ENCODE data around the gene DNAH8.
"Not testable (repeated sequence)": the region's sequence is repeated elsewhere in the genome, so short reads cannot be mapped to it uniquely, and the experiment has no call there.

The DNAH8 gene

DNA sequence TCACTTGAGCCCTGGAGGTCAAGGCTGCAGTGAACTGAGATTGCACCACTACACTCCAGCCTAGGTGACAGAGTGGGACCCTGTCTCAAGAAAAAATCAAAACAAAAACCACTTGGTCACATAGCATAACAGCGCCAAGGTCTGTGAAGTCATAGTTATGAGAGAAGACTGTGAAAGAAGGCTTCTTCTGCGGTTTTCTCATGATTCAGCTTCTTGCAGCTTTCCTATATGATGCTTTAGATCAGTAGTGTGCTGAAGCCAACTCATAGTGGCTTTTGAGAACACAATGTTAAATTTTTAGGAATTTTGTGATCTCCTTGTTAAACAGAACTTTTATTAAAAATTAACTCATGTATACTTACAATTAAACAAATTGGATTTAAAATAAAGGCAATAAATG, 197.3 kb downstream of the DNAH8 start:
- no peak for DNase-seq

DNA sequence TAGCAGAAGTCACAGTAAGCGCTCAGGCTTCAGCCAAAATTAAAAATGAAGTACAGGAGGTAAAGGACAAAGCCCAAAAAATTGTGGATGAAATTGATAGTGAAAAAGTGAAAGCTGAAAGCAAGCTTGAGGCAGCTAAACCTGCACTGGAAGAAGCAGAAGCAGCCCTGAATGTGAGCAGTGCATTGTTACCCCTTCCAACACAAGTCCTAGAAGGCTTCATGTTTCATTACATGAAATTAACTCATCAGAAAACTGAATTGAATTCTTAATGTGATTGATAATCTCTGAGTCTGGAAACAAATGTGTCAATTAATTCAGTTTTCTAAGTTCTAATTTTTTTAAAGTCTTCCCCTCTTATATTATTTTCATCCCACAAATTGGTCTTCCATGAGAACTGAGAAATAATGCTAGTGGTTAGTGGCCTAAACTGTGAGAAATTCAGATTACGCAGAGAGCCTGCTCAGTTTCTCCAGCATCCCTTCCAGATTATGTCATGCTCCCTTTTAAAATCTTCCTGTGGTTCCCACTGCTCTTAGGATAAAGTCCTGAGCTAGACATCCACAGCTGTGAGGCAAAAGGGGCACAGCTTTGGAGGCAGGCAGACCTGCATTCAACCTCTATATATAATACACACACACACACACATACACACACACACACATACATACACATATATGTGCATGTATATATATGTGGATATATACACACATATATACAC, 200.3 kb downstream of the DNAH8 start:
- DNase-seq, result no peak

DNA sequence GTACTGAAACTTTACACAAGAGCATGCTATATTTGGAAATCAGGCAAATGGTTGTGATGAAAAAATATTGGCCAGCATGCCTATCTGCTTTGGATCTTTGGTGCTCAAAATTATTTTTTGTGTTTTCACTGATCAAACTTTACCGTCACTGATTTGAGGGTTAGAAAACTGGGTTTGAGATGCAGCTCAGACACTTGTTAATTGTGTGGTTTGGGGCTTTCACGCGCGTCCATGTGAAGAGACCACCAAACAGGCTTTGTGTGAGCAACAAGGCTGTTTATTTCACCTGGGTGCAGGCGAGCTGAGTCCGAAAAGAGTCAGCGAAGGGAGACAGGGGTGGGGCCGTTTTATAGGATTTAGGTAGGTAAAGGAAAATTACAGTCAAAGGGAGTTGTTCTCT, 206.4 kb downstream of the DNAH8 start:
- not testable (repeated sequence) for DNase-seq

DNA sequence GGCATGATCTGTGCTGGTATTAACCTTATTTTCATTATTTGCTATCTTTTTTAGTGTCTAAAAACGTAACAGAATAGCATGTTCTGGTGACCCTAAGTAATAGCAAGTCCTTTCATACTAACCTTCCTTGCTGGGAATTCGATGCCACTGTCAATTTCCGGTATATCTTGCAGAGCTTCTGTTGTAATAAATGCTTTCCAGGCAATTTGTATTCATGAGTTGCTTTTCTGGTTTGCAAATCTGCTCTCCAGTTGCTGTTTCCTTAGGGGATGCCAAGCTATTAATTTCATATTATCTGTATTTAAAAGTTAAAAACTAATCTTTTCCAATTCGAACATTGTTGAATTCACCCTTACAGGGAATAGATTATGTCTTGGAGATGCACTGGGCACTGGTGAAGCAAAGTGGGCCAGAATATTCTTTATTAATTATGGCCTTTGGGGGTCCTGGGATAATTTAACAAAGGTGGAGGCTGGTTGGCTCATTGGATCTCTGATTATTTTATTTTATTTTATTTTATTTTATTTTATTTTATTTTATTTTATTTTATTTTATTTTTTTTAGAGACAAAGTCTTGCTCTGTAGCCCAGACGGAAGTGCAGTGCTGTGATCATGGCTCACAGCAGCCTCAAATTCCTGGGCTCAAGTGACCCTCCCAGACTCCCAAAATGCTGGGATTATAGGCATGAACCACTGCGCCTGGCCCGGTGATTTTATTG, 209.8 kb downstream of the DNAH8 start:
- DNase-seq, result no peak

DNA sequence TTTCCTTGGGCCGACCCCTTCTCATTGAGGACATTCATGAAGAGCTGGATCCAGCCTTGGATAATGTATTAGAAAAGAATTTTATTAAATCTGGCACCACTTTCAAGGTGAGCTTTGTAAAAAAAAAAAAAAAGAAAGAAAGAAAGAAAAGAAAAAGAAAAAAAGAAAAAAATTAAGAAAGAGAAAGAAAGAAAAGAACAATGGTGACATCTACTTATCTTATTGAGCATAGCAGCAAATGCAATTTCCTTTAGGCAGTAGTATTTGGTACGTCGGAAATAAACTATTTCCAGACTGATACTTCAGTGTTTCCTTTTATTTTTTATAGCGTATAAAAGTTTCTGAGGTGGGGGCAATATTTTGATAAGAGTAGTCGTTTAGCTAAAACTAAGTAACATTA, 214.4 kb downstream of the DNAH8 start:
- no peak for DNase-seq

DNA sequence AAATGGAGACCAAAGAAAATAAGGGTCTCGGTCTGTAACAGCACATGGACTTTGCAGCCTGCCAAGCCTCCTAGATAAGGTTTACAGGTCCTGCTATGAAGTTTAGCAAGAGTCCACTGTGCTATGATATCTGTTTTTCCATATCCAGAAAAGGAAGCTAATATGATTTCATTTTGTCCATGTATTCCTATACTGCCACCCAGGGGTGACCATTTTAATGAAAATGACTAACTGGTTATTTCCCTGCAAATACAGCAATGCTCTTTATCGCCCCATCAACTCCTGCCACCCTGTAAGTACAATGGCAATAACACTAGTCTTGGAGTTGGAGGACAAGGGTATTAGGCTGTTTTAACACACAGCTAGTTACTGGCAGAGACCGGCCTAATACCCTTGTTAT, 218.3 kb downstream of the DNAH8 start:
- DNase-seq, result no peak

DNA sequence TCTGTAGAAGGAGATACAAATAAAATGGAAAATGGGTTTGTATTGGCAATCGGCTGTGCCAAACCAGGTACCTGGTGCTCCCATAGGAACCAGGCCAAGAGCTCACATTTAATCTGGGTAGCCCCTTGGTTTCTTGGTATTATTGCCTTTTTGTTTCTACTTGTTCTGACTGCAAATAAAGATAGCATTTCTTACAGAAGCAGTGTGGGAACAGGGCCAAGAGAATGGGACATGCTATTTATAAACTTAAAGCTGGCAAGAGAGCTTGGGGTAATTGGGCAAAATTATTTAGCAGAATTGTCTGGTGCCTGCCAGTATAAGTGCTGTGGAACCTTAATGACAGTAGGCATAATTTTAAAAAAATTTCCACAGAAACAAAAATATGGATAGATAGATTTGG, 219.9 kb downstream of the DNAH8 start:
- no peak for DNase-seq

DNA sequence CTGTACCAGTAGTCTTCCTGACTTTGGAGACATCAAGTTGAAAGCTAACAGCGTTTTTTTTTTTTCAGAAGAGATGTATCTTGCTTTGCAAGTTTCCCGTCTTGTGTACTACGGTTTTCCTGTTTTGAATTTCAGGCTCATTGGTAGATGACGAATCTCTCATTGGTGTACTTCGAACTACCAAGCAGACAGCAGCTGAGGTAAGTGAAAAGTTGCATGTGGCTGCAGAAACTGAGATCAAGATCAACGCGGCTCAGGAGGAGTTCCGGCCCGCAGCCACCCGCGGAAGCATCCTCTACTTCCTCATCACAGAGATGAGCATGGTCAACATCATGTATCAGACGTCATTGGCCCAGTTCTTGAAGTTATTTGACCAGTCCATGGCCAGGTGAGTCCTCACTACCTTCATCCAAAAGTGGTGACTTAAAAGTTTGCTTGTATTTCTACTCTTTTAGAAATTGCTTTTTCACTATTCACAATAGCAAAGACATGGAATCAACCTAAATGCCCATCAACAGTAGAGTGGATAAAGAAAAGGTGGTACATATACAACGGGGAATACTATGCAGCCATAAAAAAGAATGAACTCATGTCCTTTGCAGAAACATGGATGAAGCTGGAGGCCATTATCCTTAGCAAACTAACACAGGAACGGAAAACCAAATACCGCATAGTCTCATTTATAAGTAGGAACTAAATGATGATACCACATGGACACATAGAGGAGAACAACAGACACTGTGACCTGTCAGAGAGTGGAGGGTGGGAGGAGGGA, 222.9 kb downstream of the DNAH8 start:
- DNase-seq, result no peak

DNA sequence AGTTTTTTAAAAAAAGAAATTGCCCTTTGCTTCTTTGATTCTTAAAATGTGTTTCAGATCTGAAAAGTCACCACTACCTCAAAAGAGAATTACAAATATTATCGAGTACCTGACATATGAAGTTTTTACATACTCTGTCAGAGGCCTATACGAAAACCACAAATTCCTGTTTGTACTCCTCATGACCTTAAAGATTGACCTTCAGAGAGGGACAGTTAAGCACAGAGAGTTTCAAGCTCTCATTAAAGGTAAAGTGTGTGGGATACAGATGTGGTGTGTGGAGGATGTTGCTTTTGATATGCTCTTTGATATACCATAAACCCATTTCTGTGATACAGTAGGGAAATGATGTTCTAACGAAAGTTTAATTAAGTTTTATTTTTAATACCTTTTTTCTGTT, 223.6 kb downstream of the DNAH8 start:
- DNase-seq, result no peak

DNA sequence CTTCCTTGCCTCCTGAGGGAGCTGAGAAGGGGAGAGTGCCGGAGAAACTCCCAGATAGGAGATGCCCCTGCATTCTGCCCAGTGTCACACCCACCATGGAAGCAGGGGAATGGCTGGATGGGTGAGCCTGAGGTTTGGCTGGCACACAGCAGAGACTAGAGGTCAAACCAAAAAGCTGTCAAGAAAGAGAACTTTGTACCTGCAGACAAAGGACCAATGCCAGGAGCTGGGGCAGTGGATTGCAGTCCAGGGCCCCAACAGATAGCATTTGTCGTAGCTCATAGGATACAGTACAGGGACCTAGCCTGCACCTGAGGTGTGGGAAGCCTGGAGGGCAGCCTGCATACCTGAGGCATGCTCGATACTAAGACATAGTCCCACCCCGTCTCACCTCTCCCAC, 227.3 kb downstream of the DNAH8 start:
- DNase-seq, result no peak

DNA sequence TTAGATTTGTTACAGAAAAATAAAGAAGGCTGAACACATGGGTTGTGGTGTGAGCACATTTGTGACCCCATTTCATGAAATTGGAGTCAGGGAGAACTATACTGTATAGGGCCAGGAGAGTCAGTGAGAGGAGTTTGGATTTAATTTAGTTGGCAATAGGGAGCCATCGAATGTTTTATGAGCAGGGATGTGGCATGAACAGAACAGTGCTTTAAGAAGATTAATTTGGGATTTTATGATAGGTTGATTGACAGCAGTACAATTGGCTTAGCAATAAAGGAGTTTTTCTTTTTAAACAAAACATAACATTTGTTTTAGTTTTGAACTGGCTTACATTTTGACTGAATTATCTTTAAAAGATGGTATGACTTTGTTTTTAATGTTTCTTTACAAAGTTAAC, 227.9 kb downstream of the DNAH8 start:
- DNase-seq, result no peak

DNA sequence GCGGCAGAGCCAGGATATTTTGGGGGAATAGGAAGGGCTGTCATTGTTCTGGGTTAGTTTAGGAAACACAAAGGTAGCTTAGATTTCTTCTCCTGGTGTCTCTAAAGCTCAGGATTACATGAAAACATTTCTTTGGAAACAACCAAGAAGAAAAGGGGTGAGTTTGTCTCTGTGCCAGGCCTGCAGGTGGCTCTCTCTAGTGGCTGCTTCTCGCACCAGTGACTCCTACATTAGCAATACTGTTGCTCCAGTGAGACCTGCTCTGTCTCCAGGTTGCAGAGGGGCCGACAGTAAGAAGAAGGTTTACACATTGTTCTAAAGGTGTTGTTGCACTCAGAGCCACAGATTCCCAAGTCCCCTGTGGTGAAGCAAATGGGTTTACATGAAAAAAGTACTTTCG, 228.9 kb downstream of the DNAH8 start:
- DNase-seq, result no peak

DNA sequence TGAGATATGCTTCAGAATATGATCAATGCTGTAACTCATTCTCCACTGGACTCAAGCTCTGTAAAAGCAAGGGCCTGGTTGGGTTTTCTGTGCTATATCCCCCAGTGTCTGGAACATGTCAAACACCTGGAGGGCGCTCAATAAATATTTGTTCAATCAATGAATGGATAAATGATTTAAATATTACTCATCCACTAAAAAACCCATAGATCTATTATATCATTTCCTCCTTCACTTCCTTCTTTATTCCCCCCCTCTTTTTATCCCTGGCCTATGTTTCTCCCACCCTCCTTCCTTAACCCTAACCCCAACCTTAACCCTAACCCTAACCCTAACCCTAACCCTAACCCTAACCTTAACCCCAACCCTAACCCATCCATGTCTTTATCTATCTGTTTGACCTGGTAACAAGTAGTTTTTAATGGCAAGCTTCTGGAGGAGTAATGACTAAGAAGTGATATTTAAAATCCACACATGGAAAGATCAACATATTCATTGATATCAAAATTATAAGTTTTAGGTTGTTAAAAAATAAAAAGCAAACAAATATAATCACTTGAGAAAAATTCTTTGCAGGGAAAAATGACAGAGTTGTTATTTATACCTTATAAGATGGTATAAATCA, 229.7 kb downstream of the DNAH8 start:
- no peak for DNase-seq

DNA sequence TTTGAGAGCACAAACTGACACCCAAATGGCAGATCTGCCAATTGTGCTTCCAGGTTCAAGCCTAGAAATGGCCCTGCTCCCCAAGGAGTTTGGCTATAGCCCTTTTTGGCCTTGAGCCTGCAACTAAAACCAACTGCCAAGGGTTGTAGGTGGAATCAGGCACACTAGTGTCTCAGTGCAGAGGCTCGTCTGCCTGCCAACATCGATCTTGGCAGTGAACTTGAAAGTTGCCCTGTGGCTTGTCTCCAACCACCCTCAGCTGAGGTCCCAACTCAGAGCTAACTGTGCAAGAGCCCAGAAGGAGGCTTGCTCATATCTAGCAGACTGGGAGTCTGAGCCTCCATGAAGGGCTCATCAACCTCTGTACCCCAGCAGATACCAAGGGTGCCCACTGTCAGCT, 240.8 kb downstream of the DNAH8 start:
- no peak for DNase-seq

DNA sequence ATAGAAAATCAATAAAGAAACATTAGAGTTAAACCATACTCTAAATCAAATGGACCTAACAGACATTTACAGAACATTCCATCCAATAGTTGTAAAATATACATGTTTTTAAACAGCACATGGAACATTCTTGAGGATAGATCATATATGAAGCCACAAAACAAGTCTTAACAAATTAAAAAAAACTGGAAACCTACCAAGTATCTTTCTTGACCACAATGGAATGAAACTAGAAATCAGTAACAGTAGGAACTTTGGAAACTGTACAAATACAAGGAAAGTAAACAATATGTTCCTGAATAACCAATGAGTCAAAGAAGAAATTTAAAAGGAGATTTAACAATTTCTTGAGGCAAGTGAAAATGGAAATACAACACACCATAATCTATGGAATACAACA, 242.3 kb downstream of the DNAH8 start:
- DNase-seq, result no peak

DNA sequence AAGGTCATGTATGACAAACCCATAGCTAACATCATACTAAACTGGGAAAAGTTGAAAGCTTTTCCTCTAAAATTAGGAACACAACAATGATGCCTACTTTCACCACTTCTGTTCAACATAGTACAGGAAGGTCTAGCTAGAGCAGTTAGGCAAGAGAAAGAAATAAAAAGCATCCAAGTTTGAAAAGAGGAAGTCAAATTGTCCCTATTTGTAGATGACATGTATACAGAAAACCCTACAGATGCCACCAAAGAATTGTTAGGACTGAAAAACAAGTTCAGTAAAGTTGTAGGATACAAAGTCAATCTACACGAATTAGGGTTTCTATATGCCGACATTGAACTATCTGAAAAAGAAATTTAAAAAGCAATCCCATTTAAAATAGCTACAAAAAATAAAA, 244.0 kb downstream of the DNAH8 start:
- no peak for DNase-seq

DNA sequence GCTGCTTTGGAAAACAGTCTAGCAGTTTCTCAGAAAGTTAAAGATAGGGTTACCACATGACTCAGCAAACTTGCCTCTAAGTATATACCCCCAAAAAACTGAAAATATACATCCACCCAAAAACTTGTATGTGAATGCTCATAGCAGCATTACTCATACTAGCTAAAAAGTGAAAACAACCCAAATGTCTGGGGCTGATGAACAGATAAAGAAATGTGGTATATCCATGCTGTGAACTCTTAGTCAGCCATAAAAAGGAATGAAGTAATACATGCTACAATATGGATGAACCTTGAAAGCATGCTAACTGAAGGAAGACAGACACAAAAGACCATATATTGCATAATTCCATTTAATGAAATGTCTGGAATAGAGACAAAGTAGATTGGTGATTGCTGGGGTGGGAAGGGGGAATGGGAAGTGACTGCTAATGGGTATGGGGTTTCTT, 253.6 kb downstream of the DNAH8 start:
- no peak for DNase-seq

DNA sequence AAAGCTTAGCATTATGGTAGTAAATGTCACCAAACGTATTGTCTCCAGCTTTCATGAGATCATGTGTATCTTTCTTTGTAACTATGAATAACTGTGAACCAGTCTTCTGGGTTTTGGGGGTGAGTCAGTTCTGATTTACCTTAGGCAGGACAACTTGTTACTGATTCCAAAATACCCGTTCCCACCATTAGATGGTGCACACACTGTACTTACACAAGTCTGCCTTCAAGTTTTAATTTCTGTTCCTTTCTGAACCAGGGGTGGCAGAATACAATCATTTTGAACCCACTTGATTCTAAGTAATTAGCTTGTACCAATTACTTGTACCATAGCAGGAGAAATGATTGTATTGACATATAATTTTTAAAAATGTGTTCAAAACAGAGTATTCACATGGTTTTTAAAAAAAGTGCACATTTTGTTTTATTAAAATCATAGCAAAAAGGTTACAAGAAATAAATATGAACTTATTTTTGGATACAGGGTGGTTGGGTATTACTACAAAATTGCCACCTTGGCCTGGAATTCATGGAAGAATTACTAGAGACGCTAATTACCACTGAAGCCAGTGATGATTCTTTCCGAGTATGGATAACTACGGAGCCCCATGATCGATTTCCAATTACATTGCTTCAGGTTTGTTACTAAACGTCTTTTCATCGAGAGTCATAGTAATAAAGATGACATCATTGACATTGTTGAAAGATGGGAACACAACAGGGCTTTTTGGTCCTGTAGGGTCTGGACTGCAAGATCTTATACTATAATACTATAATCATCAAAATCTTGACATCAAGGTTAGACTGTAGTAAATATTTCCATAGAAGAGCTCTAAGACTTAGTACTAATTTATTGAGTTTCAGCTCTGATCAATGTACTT, 258.3 kb downstream of the DNAH8 start:
- peak; percentile 14 for DNase-seq

DNA sequence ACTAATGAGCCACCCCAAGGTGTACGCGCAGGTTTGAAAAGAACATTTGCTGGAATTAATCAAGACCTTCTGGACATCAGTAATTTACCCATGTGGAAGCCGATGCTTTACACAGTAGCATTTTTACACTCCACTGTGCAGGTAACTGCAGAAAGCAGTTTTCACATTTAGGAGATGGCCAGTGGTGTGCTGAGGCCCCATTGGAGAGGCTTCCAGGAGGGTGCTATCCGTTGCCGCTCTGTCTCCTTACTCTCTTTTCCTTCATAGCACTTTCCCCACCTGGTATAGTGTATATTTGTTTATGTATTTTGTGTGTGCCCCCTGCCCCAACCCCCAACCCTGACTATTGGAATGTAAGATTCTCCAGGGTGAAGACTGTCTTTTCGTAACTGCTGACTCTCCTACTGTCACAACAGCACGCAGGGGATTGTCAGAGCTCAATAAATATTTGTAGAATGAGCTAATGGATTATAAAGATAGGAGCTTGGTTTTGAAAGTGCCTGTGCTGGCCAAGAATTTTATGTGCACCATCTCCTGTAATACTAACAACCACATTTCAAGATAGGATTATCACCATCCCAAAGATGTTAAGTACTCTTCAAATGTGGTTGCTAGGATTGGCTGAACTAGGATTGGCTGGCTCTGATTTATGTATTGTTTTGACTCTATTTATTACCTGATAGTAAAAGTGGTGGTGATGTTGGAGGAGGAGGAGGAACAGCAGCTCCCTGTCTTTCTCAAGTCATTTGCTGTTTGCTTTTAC, 259.5 kb downstream of the DNAH8 start:
- DNase-seq, result no peak

DNA sequence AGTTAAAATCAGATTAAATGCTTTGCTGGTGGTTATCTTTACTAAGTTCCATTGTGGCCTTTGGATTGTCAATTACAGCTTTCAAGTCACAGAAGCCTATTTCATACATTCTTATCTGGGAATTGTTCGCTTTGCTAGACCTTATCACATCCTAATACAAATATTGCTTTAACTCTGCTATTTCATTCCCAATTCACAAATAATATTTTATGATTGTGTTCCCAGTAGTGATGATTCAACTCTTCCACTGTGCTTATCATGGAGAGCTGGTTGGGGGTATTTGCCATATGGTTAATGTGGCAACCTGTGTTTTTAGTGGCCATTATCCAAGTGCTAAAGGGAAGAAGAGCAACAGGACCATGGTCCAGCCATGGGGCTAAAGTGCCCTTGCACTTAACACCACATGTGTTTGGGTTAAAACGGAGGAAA, 260.5 kb downstream of the DNAH8 start:
- DNase-seq, result no peak

DNA sequence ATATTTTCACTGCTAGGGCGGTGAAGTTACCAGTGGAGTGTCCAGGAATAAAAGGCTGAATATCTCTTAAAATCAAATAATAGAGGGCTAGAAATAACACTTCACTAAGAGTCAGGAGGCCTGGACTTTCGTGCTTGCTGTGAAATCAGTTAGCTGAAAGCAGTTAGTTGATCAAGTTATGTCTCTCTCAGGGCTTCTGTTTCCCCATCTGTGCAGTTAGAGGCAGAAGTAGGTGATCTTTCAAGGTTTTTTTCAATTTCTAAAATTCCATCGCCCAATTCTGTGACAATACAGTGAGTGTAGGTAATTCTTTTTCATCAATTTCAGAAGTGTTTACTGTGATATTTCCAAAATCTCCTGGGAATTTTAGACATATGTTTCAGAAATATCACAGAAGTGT, 260.9 kb downstream of the DNAH8 start:
- DNase-seq, result no peak
